Stimulated activated CD8-positive, alpha-beta memory T cell treated with anti-CD3 and anti-CD28 coated beads, Interleukin-12 subunit alpha, Interleukin-12 subunit beta, amount 100 ng/mL, for 4 hours (primary cell): Measurements from ENCODE around the gene TRAPPC5.

ENCODE experiments used
- DNase-seq: peaks from one replicate; pipeline ENCODE4 v3.0.0-alpha.2; 2020; ENCODE audit warnings: low read depth

The TRAPPC5 gene

DNA sequence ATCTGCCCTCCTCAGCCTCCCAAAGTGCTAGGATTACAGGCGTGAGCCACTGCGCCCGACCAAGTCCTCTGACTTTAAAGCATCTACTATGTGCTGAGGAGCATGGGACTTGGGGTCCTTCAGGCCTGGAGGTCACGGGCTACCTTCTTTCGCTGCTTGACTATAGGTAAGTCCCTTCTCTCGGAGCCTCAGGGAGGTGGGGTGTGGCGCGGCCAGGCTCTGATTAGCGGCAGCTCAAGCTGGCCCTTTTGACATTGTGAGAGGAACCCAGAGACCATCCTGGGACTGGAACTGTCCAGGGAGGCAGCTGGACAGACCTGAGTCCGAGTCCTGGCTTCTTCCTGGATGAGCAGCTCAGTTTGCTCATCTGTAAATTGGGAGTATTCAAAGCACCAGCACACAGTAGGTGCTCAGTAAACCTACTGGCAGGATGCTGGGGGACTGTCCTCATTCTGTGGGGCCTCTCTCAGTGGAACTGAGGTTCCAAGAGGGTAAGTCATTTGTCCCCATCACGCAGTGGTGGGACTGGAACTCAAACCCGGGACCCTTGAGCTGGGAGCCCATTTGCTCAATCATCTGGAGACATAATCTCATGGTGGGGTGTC lies 20.5 kb downstream of the TRAPPC5 start:
- DNase-seq, result no peak

DNA sequence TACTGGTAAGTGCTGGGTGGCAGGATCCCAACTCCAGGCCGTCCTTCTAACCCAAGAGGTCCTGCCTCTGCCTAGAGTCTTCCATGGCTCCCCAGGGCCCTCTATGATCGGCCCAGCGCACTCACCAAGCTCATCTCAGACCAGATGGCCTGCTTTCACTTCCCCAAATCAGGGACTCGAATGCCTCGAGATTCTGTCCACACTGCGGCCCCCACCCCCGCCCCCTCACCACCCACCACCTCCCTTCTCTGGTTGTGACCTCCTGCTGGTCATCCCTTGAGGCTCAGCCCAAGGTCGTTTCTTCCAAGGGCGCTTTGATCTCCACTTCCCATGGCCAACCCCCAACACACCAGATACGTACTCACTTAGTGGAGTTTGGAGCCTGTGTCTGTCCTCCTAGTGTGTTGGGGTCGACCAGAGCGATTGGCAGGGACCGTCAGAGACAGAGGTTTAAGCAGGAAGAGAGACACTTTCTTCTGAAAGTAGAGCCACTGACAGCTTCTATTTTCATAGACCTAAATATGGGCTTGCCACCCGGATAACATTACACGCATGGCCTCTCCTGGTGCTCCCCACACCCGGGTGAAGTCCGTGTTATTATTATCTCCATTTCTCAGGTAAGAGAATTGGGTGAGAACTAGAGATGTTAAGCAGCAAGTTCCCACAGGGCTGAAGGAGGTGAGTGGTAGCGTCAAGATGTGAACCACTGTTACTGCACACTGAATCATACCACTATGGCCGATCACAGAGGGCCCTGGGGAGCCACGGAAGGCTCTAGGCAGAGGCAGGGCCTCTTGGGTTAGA lies 21.2 kb downstream of the TRAPPC5 start, which contains the start of gene FCER2:
TSS of gene FCER2 (minus strand) at position 478 of the 804 bp plus-strand sequence. CDS start 2,371 bp downstream, outside the sequence.
- no peak for DNase-seq

DNA sequence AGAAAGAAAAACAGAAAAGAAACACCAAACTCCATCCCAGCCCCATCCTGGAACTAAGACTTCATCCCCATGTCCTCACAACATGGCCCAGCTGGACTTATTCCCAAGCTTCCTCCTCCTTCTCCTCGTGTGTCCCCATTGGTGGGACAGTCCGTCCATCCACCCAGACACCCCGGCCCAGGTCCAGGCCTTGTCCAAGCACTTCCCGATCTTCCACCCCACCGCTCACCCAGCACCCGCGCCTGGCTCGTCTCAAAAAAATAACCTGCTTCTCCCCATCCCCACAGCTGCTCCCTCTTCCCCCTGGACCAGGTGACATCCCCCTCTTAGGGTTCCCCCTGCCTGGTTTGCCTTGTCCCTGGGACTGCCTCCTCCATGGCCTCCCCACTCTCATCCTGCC lies 22.7 kb downstream of the TRAPPC5 start:
- DNase-seq, result no peak

DNA sequence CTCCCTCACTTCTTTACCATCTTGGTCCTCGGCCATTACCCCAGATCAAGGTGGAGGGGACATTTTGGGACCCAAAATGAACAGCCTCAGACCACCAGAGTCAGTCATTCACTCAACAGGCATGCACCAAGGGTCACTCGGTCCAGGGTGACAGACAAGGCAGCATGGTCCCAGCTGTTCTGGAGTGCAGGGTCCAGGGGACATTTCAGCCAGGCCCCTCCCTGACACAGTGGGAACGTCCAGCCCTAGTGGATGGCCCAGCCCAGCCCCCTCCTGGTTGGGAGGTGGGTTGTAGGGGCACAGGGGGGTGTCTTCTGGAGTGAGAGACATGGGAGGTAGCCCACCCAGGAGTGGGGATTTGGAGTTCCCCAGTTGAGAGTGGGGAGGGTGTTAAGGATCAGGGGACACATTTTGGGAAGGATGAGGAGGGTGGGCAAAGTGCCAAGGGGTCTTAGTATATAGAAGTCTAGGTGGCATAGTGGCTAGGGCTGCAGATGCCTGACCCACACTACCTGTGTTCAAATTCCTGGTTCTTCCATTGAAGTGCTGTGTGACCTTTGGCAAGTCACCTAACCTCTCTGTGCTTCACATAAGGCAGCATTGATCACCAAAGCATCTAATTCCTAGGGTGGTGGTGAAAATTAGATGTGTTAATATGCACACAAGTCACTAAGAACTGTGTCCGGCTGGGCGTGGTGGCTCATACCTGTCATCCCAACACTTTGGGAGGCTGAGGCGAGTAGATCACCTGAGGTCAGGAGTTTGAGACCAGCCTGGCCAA lies 23.8 kb downstream of the TRAPPC5 start:
- no peak for DNase-seq

DNA sequence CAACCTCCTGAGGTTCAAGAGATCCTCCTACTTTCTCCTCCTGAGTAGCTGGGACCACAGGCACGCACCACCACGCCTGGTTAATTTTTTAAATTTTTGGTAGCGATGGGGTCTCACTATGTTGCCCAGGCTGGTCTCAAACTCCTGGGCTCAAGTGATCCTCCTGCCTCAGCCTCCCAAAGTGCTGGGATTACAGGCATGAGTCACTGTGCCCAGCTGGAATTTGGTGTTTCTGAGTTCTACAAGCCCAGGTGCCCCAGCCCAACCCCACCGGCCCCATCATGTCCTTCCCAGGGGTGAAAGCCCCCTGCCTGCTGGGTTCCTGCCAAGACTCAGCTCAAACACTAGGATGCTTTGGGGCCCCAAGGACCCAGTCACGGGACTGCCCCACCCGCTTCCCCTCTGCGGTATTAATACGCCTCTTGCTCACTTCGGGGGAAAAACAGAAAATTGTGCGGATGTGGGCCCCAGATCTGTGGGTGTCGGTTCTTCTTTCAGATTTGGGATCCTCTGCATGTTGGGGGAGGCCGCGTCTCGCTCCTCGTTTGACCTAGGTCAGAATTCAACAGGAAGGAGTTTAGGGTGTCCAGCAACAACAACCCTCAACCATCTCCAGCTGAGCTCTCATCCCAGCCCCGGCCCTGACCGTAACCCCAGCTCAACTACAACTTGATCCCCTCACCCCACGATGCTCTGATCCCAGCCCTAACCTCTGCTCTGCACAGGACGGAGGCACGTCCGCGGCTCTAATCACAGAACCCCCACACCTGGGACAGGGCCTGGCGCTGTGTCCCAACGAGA lies 25.0 kb downstream of the TRAPPC5 start:
- peak; percentile 51 for DNase-seq

DNA sequence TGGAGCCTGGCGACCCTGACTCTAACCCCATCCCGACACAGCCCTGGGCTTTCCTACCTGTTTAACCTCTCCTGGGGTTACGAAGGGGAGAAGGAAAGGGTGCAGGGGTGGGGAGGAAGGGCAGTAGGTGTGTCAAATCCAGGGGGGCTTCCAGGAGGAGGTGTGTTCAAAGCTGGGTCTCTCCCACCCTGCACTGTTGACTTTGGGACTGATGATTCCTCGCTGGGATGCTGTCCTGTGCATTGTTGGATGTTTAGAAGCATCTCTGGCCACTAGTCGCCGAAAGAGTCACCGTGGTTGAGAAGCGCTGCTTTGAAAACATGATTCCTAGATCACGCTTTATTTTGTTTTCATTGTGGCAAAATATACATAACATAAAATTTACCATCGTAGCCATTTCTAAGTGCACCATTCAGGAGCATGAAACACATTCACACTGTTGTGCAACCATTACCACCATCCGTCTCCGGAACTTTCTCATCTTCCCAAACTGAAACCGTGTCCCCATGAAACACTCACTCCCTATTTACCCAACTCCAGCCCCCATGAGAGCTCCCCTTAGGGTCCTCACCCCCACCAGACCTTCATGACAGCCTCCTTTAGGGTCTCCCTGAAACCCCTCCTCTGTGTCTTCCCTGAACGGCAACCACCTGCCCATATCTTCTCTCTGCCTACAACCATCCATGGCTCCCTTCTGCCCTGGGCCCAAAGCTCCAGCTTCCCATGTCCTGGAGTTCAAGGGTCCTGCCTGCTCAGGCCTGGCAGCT lies 25.7 kb downstream of the TRAPPC5 start:
- DNase-seq, result no peak

DNA sequence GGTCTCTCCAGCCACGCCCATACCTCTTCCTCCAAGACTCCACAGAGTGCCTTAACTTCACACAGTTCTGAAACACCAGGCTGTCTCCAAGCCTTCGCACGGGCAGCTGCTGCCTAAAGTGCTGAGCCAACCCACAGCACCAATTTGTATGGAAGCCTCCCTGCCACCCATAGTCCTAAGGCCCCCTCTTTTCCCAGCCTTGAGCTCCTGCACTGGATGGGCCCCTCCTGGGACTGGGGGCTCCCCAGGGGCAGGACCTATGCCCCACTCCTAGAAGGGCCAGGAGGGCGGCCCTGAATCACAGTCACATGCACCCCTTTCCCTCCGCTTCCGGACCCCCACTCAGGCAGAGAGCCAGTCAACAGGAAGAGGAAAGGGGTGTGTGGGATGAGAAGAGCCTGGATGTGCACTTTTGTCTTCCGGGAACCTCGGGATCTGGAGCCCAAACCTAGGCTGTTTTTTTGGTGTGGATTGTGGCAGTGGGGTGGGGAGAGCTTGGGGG lies 26.4 kb downstream of the TRAPPC5 start:
- DNase-seq, result no peak

DNA sequence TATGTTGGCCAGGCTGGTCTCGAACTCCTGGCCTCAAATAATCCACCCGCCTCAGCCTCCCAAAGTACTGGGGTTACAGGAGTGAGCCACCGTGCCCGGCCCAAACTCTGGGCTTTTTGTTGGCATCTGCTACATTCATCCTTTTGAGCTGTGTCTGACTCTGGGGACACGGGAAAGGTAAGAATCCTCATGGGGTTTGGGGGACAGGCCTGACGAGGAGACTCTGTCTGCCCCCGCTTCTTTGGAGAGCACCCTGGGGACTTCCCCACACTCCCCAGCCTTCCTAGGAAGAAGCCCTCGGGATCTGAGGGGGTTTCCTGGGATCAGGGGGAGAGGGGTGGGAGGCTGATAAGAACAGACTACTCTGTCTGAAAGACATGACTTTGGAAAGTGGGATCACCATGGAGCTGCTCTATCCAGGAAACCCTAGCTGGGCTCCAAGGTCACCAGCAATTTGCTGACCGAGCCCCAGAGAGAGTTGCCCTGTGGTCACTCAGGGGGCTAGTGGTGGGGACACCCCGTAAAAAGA lies 29.4 kb downstream of the TRAPPC5 start:
- DNase-seq, result no peak

DNA sequence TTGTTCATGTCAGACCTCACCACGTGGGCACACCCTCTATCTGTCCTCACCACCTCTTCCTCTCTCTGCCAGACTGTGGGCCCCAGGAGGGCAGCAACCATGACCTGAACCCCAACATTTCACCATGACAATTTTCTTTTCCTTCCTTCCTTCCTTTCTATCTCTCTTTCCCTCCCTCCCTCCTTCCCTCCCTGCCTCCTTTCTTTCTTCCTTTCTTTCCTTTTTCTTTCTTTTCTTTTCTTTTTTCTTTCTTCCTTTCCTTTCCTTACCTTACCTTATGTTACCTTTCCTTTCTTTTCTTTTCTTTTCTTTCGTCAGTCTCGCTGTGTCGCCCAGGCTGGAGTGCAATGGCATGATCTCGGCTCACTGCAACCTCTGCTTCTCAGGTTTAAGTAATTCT lies 30.0 kb downstream of the TRAPPC5 start:
- no peak for DNase-seq

DNA sequence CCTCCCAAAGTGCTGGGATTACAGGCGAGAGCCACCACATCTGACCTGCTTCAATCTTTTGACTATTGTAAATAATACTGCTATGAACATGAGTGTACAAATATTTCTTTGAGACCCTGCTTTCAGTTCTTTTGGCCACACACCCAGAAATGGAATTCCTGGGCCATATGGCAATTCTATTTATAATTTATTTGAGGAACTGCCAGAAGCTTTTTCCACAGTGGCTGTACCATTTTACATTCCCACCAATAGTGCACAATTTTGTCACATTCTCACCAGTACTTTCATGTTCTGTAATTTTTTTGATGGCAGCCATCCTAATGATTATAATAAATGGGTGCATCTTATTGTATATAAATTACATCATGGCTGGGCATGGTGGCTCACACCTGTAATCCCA lies 35.0 kb downstream of the TRAPPC5 start:
- DNase-seq, result no peak

DNA sequence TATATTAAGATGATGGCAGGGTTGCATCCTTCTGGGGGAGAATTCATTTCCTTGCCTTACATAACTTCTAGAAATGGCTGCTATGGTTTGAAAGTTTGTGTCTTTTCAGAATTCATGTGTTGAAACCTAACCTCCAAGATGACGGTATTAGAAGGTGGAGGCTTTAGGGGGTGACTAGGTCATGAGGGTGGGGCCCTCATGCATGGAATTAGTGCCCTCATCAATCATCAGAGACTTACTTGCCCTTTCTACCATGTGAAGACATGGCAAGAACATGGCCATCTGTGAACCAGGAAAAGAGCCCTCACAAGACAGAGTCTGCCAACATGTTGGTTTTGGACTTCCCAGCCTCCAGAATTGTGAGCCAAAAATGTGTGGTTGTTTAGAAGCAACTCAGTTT lies 36.1 kb downstream of the TRAPPC5 start:
- DNase-seq, result no peak

DNA sequence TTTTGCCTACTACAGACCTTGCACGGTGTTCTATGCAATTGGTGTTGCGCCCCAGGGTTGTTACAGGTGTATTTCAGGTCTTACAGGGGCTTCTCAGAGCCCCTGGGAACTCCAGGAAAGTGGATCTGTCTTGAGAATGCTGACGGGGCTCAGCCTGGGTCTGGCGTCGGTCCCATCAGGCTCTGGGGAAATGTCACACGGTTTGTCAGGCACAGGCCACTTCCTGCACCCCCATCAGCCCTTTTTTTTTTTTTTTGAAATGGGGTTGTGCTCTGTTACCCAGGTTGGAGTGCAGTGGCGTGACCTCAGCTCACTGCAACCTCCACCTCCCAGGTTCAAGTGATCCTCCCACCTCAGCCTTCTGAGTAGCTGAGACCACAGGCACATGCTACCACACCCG lies 38.0 kb downstream of the TRAPPC5 start:
- no peak for DNase-seq

DNA sequence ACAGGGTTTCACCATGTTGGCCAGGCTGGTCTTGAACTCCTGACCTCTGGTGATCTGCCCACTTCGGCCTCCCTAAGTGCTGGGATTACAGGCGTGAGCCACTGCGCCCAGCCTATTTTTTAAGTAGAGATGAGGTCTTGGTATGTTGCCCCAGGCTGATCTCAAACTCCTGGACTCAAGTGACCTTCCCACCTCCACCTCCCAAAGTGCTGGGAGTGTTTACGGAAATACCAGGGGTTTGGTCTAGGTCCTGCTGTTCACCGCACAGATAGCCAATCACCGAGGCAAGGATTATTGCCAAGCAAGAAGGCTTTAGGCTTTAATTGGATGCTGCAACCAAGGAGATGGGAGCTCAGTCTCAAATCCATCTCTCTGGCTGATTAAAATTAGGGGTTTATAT lies 39.7 kb downstream of the TRAPPC5 start:
- DNase-seq, result no peak

DNA sequence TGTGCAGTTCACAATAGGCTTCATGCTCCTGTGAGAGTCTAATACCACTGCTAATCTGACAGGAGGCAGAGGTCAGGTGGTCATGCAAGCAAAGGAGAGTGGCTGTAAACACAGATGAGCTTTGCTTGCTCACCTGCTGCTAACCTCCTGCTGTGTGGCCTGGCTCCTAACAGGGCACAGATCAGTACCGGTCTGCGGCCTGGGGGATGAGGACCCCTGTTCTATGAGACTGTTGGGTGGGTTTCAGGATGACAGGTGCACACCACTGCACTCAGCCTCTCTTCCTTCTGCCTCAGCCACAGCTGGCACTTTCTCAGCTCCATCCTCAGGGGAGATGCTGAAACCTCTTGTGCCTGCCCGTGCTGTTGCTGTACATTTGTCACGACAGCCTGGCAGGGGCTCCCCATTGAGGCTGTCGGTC lies 41.6 kb downstream of the TRAPPC5 start:
- no peak for DNase-seq

DNA sequence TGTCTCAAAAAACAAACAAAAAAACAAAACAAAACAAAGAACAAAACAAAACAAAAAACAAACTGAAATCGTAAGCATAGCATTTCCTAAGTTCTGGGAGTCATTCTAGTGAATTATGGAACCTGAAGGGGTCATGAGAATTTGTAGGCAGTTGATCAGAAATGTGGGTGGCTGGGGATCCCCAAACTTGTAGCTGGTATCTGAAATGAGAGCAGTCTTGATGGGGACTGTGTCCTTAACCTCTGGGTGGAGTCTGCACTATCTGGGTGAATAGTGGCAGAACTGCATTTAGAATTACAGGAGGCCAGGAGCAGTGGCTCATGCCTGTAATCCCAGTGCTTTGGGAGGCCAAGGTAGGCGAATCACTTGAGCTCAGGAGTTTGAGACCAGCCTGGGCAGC lies 45.2 kb downstream of the TRAPPC5 start:
- DNase-seq, result no peak

DNA sequence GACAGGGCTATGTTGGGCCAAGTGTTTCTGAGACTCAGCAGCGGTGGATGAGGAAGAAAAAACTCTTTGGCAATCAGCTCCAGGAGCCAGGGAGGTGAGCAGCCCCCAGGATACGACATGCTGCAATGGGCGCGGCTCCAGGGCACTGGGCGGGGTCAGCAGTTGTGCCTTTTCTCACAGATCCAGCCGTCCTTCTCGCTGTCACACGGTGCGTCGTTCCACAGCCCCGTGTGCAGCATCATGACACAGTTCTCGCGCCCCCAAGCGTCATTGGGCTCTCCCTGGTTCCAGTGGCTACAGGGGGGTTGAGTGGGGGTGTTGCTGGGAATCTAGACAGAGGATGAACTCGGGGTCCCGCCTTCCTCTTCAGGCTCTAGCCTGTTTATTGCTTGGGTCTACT lies 48.6 kb downstream of the TRAPPC5 start:
- DNase-seq, result no peak

DNA sequence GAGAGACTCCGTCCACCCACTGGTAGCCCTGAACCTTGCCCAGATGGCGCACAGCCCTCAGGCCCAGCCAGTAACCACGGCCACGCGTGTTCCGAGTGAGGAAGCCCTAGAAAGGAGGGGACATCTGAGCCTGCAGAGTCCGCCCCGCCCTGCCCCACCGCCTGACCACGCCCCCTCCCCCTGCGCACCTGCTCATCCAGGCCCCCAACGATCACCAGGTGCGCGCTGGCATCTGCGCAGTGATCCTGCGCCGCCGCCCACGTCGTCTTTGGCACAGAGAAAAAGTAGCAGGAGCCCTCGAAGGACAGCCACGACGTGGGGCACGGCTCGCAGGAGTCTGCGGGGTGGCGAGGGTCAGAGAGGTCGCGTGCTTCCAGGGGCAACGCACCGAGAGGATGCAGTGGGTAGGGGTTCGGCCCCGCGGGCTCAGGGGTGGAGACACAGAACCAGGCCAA lies 49.2 kb downstream of the TRAPPC5 start:
- DNase-seq, result no peak

DNA sequence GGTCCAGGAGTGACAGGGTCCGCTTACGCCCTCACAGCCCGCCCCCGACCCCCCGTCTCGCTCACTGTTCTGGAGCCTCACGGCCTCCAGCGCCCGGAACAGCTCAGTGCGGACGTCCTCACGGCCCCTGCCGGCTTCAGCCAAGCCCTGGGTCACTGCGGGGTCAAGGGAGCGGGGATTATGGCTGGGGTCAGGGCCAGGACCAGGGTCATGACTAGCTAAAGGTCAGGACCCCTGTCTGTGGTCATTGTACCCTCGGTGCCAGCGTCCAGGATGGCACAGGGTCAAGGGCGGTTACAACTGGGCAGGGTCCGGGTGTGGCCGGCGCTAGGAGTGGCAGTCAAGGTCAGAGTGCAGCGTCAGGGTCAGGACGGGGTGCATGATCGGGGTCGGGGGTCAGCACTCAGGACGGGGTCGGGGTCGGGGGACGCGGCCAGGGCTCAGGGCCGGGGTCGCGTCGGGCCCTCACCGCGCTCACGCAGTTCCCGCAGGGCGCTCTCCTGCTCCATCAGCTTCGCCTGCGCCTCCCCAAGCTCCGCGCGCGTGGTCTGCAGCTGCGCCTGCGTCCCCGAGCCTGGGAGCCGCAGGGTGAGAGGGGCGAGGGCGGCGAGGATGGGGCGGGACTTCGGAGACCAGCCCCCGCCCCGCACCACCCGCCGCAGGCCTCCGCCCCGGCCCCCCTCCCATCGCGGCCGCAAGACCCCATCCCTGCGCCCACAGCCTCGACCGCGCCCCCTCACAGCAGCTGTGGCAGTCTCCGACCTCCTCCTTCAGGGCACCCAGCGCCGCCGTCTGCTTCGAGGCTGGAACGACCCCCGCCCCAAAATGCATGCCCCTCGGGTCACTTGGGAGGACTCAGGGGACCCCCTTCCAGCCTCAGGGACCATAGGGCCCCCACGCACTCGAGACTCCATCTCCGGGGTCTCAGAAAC lies 49.9 kb downstream of the TRAPPC5 start:
- DNase-seq, result no peak

DNA sequence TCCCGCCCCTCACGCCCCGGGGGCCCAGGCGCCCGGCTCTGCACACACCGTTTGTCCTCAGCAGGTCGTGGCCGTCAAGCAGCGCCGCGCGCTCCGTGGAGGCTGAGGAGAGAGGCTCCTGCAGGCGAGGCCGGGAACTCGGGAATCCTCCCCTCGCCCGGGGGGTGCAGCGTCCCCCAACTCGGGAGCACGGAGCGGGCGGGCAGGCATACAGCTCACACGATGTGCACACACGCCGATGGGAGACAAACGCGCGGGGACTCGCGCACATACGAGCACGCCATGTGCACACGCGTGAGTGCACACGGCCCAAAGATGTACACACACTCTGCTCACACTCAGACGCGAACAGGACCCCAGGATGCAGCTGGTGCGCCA lies 50.6 kb downstream of the TRAPPC5 start:
- DNase-seq, result no peak

DNA sequence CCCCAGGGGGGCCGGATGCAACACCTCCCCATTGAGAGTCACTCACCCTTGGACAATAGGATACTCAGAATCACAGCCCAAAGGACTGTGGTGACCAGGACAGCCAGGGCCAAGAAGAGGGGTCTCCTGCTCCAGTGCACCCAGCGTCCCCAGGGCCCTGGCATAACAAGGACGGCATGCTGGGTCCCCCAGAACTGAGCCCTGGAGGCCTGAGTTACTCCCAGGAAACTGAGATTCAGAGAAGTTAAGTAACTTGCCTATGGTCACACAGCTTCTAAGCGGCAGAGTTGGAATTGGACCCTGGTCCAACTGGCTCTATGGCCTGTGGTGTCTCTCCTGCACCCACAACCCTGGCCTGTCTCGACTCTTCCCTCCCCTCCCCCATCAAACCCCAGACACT lies 51.0 kb downstream of the TRAPPC5 start:
- no peak for DNase-seq
